Glutamatergic neuron (in vitro differentiated cells): ENCODE data around the gene USE1. TPM values are rescaled to one million over a fixed set of nuclear protein-coding genes. Genes with fewer than 3 reads are reported as not detected.

ENCODE experiments used
- DNase-seq: peaks from one replicate; pipeline ENCODE4 v3.0.0; 2022
- H3K27ac Mint-ChIP-seq: one replicate; pipeline ENCODE4 v1.8.0; 2020; ENCODE audit warnings: mild to moderate bottlenecking, mixed read lengths, inconsistent platforms; ENCODE audit not compliant: unreplicated experiment
- H3K27me3 Mint-ChIP-seq: one replicate; pipeline ENCODE4 v1.8.0; 2020; ENCODE audit warnings: mild to moderate bottlenecking, moderate library complexity, mixed read lengths, inconsistent platforms; ENCODE audit not compliant: unreplicated experiment
- H3K36me3 Mint-ChIP-seq: one replicate; pipeline ENCODE4 v1.8.0; 2020; ENCODE audit warnings: mild to moderate bottlenecking, mixed read lengths, inconsistent platforms; ENCODE audit not compliant: unreplicated experiment
- H3K4me1 Mint-ChIP-seq: one replicate; pipeline ENCODE4 v1.8.0; 2020; ENCODE audit warnings: mild to moderate bottlenecking, low read depth, mixed read lengths, inconsistent platforms; ENCODE audit not compliant: unreplicated experiment
- H3K4me3 Mint-ChIP-seq: one replicate; pipeline ENCODE4 v1.8.0; 2020; ENCODE audit warnings: mild to moderate bottlenecking, mixed read lengths, inconsistent platforms; ENCODE audit not compliant: unreplicated experiment
- H3K9me3 Mint-ChIP-seq: one replicate; pipeline ENCODE4 v1.8.0; 2020; ENCODE audit warnings: mild to moderate bottlenecking, moderate library complexity, mixed read lengths, inconsistent platforms; ENCODE audit not compliant: unreplicated experiment
- CTCF ChIP-seq: fragments of 200-600 bp; sonication (generic); IDR thresholded peaks from one replicate; pipeline ENCODE4 v1.5.0; 2021; ENCODE audit not compliant: partially characterized antibody, unreplicated experiment
- total RNA-seq: library from RNA; stranded (reverse); fragmentation: NEBNext Ultra II Directional; extraction: Animal tissue kit (Norgen Biotek cat#: 25700); gene quantifications from one replicate; pipeline ENCODE4 v1.2.1, GENCODE V29; 2021; ENCODE audit not compliant: unreplicated experiment

Gene USE1
- total RNA-seq, 1 donor from 2014 or later: 14.9 TPM

DNA sequence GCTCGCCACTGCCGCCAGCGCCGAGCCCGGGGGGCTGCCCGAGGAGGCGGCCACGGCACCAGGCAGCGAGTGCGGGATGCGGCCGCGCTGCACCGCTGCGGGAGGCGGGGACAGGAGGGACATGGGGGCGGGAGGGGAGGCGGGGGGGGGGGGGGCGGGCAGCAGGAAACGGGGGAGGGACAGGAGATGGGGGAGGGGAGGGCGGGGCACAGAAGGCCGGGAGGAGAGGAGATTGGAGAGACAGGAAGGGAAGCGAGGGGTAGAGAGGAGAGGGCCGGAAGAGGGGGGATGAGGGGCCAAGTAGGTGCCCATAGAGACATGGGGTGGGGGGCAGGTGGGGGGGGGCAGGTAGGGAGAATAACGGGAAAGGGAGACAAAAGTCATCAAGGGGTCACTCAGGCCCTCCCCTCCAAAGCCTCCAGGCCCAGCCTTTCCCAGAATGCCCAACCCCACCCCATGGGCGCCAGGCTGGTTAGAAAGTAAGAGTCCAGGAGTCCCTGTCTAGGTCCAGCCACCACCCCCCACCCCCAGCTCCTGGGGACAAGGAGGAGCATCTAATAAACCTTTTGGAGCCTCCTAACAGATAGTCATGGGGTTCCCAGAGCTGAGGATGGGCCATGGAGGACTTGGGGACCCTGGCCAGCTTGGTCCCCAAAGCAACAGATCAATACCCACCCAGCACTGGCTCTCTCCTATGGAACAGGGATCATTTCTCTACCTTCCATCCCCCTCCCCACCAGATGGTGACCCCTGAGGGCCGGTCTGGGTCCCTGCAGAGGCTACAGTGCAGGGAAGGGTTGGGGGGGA, 21.0 kb downstream of the USE1 start:
- Mint-ChIP-seq H3K4me1 (peaks cover 5% of the 10 kb centered on the region), H3K9me3 (peaks cover 9% of the 10 kb centered on the region), H3K36me3 (no peaks in the 10 kb centered on the region), H3K27me3 (peaks cover 6% of the 10 kb centered on the region), H3K4me3 (no peak overlapping the region), H3K27ac (no peak overlapping the region)
- no peak for DNase-seq
- no peak for TF ChIP-seq CTCF

DNA sequence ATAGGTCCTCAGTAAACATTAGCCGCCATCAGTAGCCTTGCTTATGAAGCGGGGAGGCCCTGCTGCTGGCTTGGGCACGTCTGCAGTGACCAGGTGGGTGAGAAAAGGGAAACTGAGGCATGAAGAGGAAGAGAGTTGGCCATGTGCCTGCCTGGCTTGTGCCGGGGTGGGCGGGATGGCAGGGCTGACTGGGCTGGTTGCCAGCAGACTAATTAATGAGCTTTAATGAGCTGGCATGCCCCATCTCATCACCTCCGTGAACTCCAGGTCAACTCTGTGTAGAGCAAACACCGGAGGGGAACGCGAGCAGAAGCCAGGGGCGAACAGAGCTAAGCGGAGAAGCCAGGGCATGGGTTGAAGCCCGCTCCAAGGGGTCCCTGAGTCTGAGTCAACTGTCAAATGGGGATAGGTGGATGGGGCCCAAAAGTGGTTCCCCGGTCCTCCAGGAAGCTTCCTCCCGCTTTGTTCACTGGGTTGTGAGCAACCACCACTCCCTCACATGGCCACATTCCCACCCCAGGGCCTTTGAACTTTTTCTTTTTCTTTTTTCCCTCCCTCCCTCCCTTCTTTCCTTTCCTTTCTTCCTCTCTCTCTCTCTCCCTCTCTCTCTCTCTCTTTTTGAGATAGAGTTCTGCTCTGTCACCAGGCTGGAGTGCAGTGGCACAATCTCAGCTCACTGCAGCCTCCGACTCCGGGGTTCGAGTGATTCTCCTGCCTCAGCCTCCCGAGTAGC, 21.8 kb downstream of the USE1 start:
- no peak overlapping the region for H3K4me3 Mint-ChIP-seq
- H3K36me3 Mint-ChIP-seq: no peaks in the 10 kb centered on the region
- no peak for TF ChIP-seq CTCF
- H3K4me1 Mint-ChIP-seq: peaks cover 5% of the 10 kb centered on the region
- H3K9me3 Mint-ChIP-seq: peaks cover 9% of the 10 kb centered on the region
- no peak for DNase-seq
- H3K27me3 Mint-ChIP-seq: peaks cover 6% of the 10 kb centered on the region
- no peak overlapping the region for H3K27ac Mint-ChIP-seq

GRCh38 chr19:17237747-17238706, 22.9 kb downstream of the USE1 start:
- H3K27me3 Mint-ChIP-seq: peaks cover 9% of the 10 kb centered on the region
- peak overlapping the region; percentile 46 for H3K4me3 Mint-ChIP-seq
- TF ChIP-seq CTCF: no peak
- H3K4me1 Mint-ChIP-seq: peaks cover 8% of the 10 kb centered on the region
- peaks cover 9% of the 10 kb centered on the region for H3K9me3 Mint-ChIP-seq
- H3K36me3 Mint-ChIP-seq: no peaks in the 10 kb centered on the region
- DNase-seq: no peak
- H3K27ac Mint-ChIP-seq: no peak overlapping the region

GRCh38 chr19:17240062-17240752, 25.1 kb downstream of the USE1 start:
- TF ChIP-seq CTCF: no peak
- Mint-ChIP-seq H3K4me3 (no peak overlapping the region), H3K27me3 (peaks cover 9% of the 10 kb centered on the region), H3K4me1 (peaks cover 7% of the 10 kb centered on the region), H3K27ac (peak overlapping the region; percentile 17), H3K36me3 (no peaks in the 10 kb centered on the region), H3K9me3 (peaks cover 6% of the 10 kb centered on the region)
- no peak for DNase-seq
